ENCODE measurements around the gene SCLY. TPM values are rescaled to one million over a fixed set of nuclear protein-coding genes. Genes with fewer than 3 reads are reported as not detected.
A peak's percentile ranks its signal among the peaks of the same experiment; 100 is the strongest.

The SCLY gene
- total and polyA plus RNA-seq, 2 of the 8 experiments (the other 6 are each of a cell fraction or from before 2014, with no cell fraction given) = 79.0 to 79.5 TPM

- H4K5ac ChIP-seq (ENCODE audit: insufficient read length, low read depth, low read length) = no peak overlapping the region
- H3K14ac ChIP-seq (ENCODE audit: insufficient read length) = no peak overlapping the region
- H3K4me3 ChIP-seq (ENCODE audit: extremely low read depth in 1 of 4, insufficient read depth in 2 of 4, low read depth in 3 of 4, low read length in 4 of 4) = no peak overlapping the region
- H3K4ac ChIP-seq (replicated peaks; ENCODE audit: insufficient read length, low read depth, low read length) = no peak overlapping the region
- no peak overlapping the region for H3K56ac ChIP-seq (replicated peaks; ENCODE audit: insufficient read length, low read depth, low read length)
- peak overlapping the region; percentile 17; the same call in 1 of the 2 replicates for H2BK12ac ChIP-seq (ENCODE audit: low read depth, low read length)
- no peak overlapping the region for H3K23ac ChIP-seq (ENCODE audit: insufficient read length)
- H3K18ac ChIP-seq (ENCODE audit: extremely low read depth, low read length) = no peak overlapping the region
- H3K27ac ChIP-seq (ENCODE audit: low read depth, low read length) = no peak overlapping the region
- H2AK5ac ChIP-seq (ENCODE audit: low read depth, low read length) = no peak overlapping the region
- H2BK15ac ChIP-seq (ENCODE audit: low read length) = no peak overlapping the region
- H3K79me1 ChIP-seq (ENCODE audit: low read depth, low read length) = no peaks in the 10 kb centered on the region
- ChIA-PET POLR2A (ENCODE audit: partially characterized antibody) (interaction anchor here (1.5 kb wide), 1 partner anchor 39 kb away, joined by 5 read pairs; no protein-coding TSS in a partner anchor), CTCF (ENCODE audit: partially characterized antibody) (interaction anchor here (0.6 to 7.1 kb wide), 29 partner anchors 9 to 445 kb away, joined by 3 to 72 read pairs (median 4); partner anchors contain the start of genes ERFE and SCLY)
- no peak overlapping the region for H3K9ac ChIP-seq (replicated peaks in 1 of 4; ENCODE audit: extremely low read depth in 1 of 4, low read depth in 3 of 4, low read length in 3 of 4)
- TF ChIP-seq EZH2 (IDR thresholded peaks at IDR 0.05; ENCODE audit: low read depth, low read length, severe bottlenecking) (no peak), KDM4A (IDR thresholded peaks at IDR 0.05; ENCODE audit: low read depth, low read length, severe bottlenecking) (no peak), SIX5 (IDR thresholded peaks at IDR 0.05; ENCODE audit: low read depth, low read length) (no peak), SP4 (IDR thresholded peaks at IDR 0.05; ENCODE audit: low read length) (no peak), FOSL1 (IDR thresholded peaks at IDR 0.05; ENCODE audit: insufficient read depth, low read depth, low read length) (no peak), HDAC2 (IDR thresholded peaks at IDR 0.05; ENCODE audit: borderline replicate concordance in 1 of 2, low read depth in 2 of 2, low read length in 2 of 2) (no peak), SP1 (IDR thresholded peaks at IDR 0.05; ENCODE audit: low read depth, low read length) (no peak)
- H2AFZ ChIP-seq (ENCODE audit: low read length) = no peak overlapping the region
- H3K36me3 ChIP-seq (ENCODE audit: control insufficient read depth in 2 of 4, insufficient read depth in 4 of 4, low read length in 3 of 4) = no peaks in the 10 kb centered on the region
- H4K20me1 ChIP-seq (replicated peaks in 1 of 2; ENCODE audit: control insufficient read depth in 1 of 2, insufficient read depth in 2 of 2, low read length in 2 of 2) = no peaks in the 10 kb centered on the region
- H4K8ac ChIP-seq (ENCODE audit: extremely low read depth, insufficient read depth, low read length) = no peak overlapping the region
- H3K23me2 ChIP-seq (ENCODE audit: low read depth, low read length) = no peaks in the 10 kb centered on the region
- H3K9me3 ChIP-seq (ENCODE audit: insufficient read depth in 2 of 2, low read depth in 1 of 2, low read length in 1 of 2) = no peaks in the 10 kb centered on the region
- H3K79me2 ChIP-seq (ENCODE audit: control insufficient read depth in 1 of 2, insufficient read depth in 2 of 2, low read length in 2 of 2) = no peaks in the 10 kb centered on the region
- H2BK120ac ChIP-seq (replicated peaks; ENCODE audit: low read depth, low read length) = no peak overlapping the region
- H3K4me1 ChIP-seq (replicated peaks in 1 of 4; ENCODE audit: control insufficient read depth in 3 of 4, insufficient read depth in 4 of 4, low read length in 3 of 4) = no peaks in the 10 kb centered on the region
- H2BK20ac ChIP-seq (ENCODE audit: low read length) = no peak overlapping the region; the same call in 1 of the 2 replicates
- no peak overlapping the region for H3K4me2 ChIP-seq (ENCODE audit: insufficient read depth in 1 of 2, low read depth in 2 of 2, low read length in 2 of 2)
- DNase-seq (ENCODE audit: low read depth in 1 of 2, low spot score in 2 of 2) (no peak), FAIRE-seq (no peak)
- no peak overlapping the region for H4K91ac ChIP-seq (replicated peaks; ENCODE audit: insufficient read length, low read length)
- no peaks in the 10 kb centered on the region for H3K27me3 ChIP-seq (replicated peaks in 1 of 4; ENCODE audit: control insufficient read depth in 3 of 4, extremely low read depth in 1 of 4, insufficient read depth in 3 of 4, low read length in 3 of 4)
- 91% methylated on average over 7 of the region's 7 CpGs; no CpG with 5 or more reads in 1 of the 2 experiments for WGBS, 2 experiments (ENCODE audit: extremely low coverage in 1 of 2, insufficient coverage in 1 of 2, insufficient read length in 1 of 2, insufficient replicate concordance in 2 of 2, low coverage in 1 of 2, low lambda C conversion rate in 2 of 2, missing lambda C conversion rate in 1 of 2)
- no peak overlapping the region for H2BK5ac ChIP-seq (ENCODE audit: low read depth, low read length)
Measured at GRCh38 chr2:238140040-238140439, 79.2 kb downstream of the SCLY start.
